ENCODE results near the gene LITAFD.

LITAFD gene

DNA sequence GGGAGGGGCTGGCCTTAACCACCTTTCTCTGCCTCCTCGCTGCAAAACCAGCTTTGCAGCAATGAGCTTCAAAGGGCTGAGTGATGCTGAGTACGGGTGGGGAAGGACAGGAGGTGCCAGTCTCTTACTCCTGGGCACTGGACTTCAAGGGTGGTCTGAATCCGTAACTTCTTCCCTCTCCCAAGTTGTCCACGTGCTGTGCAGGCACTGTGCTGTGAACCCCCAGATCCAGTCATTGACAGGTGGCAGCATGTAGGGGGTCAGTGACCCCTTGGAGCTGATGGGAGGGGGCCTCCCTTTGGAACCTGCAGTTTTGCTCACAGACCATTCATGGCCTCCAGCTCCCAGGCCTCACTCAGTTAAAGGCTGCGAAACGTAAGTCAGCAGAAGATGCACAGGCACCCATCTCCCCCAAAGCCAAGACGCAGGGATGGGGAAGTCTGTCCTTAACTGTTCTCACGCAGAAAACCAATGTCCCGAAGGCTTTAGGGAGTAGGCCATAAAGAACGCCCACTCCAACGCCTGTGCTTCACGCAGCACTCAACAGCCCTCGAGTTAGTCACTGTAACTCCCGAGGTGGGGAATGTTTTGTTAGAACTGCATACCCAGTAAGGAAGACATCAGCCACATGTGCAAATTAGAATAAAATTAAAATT is 7.9 kb downstream of the LITAFD start:
- in situ Hi-C loops (cut with MboI; ENCODE audit: low sequenced_read_pairs), result loop anchor here (10.0 kb wide), 1 partner anchor 325 kb away; no protein-coding TSS in a partner anchor

DNA sequence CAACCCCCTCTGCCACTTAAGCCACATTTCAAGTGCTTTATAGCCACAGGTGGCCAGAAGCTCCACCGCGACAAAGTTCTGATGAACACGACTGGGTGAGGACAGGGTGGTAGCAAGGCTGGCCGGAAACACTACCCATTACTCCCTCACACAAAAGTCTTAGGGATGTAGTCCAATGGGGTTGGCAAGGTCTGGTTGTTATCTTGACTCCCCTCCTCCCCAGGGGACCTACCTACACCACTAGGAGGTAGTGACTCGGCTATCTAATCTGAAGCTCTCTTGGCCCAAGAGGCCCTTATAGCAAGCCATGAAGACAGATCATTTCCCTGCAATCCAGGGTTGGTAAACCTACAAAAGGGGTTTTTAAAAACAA is 8.4 kb downstream of the LITAFD start:
- in situ Hi-C loops (cut with MboI; ENCODE audit: low sequenced_read_pairs), result no loop called here

DNA sequence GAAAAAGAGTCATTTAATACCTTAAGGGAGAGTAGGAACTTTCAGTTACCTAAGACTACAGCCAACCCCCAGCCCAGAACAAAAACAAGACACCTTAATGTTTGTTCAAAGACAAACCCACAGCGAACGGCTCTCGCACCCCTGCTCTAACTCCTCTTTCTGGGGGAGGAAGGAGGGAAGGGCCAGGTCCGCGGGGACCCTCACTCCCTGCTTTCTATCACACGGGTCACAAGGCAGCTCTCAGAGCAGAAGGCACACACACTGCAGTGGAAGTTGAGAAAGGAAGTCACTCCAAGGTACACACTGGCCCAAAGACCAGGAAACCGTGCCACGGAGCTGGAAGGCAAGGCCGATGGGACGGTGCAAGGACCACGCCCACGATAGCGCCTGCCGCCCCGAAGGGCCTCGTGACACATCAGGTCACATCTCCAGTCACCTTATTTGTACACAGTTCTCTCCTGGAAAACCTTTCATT is 10.0 kb downstream of the LITAFD start:
- in situ Hi-C loops (cut with MboI; ENCODE audit: low sequenced_read_pairs), result no loop called here

DNA sequence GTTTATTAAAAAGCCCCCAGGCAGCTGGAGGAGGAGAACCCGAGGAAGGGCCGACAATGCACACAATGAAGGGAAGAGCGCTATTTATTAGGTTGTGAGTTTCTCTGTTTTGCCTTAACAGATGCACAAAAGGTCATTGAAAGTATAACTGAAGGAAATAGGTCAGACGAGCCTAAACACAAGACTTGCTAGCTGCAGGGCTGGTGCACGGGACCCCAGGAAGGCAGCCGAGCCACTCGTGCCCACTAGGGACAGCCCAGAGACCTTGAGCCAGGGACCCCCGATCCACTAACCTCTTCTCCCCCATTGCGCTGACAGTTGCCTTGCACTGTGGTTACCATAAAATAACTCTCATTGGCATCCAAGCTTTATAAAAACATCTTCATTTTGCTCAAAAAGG is 11.3 kb downstream of the LITAFD start:
- in situ Hi-C loops (cut with MboI; ENCODE audit: low sequenced_read_pairs), result no loop called here

DNA sequence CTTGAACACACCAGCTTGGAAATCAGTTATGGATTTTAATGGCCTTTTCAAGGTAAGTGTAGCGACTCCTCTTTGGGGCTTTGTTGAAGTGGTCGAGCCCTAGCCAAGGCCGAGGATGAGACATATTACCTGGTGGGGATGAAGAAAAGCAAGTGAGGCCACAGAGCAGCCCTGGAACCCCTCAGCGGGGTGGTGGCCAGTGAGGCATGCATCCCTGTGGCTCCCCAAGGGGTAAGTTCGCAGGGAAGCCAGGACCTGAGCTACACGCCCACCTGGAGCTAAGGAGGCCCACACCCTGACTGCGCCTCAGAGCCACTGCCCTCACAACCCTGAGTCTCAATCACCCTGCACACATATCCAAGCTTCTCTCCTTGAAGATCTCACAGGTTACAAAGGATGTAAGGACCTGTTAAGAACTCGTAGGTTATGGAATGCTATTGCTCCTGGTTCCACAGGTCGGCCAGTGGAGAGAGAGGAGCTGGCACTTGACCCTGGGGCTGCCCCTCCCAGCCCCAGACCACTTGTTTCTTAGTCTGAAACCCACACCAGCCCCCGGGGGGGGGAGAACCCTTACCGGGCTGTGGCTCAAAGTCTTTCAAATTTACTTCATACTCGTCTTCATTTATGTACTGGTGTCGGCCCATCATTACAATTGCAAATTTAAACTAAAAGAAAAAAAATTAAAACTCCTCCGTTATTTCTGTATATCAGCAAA is 12.0 kb downstream of the LITAFD start:
- in situ Hi-C loops (cut with MboI; ENCODE audit: low sequenced_read_pairs), result no loop called here

DNA sequence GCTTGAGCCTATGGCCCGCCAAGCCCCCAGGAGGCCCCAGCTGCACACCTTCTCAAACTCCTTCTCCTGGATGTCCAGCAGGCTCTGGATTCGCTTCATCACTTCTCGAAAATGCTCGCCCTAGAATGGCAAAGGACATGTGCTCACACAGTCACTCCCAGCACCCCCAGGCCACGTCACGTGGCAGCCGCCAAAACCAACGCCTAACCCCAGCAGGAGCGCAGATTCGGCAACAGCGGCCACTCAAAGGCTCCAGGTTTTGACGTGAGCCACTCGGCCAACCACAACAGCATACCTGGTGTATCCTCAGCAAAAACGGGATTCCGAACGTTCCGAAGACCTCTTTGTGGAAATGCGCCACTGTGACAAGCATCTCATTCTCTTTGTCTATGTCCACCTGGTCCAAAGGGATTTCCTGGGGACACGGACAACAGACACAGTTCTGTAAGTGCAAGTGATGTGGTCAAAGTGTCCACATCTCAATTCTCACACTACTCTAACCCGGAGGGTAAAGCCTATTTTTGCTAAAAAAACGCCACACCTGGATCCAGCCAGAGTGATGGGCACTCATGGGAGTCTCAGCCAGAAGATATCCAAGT is 12.7 kb downstream of the LITAFD start:
- in situ Hi-C loops (cut with MboI; ENCODE audit: low sequenced_read_pairs), result no loop called here

DNA sequence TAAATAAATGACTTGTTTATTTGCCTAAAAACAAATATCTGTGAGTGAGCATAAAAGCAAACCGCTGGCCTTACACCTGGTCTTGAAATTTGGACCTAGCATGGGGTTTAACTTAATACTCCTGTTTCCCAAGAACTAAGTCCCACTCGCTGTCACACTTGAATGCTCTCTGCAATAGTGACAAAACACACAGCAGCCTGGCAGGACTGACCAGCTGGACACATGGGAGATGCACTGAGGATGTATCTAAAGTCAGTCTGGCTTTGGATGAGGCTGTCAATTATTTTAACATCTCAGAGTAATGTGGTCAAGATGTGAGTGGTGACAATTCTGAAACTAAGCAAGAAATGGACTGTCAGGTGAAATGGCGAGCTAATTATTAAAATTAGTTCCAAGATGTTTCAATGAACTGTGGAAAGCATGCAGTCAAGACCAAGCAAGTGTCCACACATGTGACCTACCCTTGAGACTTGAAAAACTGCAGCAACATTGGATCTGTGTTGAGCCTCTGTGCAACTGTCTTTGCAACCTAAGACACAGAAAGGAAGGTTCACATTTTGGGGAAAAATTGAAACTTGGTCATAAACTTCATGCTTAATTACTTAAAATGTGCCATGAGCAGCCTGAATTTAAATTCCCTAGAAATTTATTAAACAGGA is 16.6 kb downstream of the LITAFD start:
- in situ Hi-C loops (cut with MboI; ENCODE audit: low sequenced_read_pairs), result no loop called here

DNA sequence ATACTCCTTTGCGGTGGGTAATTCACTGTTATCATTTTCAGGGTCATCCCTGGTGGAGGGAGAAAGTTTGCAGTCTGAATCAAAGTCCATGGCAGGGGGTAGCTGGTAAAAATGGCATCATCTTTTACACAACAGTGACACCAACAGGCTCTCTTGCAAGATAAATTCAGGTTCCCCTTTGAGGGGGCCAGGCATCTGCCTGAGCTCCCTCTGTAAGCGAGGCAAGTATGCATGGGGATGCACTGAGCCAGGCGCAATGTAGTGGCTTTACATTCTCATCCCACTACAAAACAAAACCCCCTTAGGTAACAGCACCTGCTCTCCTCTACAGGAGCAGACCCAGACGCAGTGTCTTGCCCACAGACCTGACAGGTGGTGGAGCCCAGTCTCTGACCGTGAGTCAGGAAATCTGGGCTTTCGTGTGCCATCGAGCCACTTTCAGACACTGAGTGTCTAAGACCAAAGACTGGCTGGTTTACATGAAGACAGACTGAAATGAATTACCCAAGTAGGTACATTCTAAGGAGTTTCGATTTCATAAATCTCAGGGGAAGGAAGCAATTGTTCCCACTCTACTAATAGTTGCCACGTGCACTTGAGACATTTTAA is 17.7 kb downstream of the LITAFD start:
- in situ Hi-C loops (cut with MboI; ENCODE audit: low sequenced_read_pairs), result no loop called here

DNA sequence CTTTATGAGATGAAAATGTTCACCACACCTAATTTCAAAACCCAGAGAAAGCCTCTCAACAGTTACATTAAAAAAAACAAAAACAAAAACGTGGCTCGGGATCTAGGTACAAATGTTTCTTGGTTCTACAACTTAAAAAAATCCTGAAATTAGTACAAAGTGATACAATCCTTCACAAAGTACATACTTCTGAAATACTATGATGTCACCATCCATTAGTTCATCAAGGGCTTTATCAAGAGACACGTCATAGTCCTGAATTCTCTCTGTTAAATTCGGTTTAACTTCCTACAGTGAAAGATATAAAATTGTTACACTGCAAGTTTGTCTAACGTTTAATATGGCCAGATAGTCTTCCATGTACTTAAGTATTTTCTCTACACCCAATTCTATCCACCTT is 18.2 kb downstream of the LITAFD start:
- in situ Hi-C loops (cut with MboI; ENCODE audit: low sequenced_read_pairs), result no loop called here

DNA sequence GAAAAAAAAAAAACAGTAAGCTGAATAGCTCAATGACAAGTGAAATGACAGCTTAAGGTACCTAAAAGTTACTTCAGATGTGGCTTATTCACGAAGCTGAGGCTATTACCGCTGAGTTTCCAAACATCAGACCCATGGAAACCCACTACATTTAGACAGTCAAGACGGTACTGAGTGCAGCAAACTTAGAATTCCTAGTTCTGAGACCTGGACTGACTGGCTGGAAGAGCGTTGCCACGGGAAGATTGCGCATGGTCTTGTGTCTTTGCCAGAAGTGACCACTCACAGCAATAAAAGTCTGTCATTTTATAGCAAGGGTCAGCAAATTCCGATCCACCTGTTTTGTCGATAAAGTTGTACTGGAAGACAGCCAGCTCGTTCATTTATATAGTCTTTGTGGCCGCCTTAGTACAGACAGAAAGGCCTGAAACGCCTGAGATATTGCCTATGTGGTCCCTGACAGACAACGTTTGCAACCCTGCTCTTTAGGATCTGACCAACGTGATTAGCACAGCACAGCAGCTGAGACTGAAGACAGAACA is 19.2 kb downstream of the LITAFD start:
- in situ Hi-C loops (cut with MboI; ENCODE audit: low sequenced_read_pairs), result no loop called here

DNA sequence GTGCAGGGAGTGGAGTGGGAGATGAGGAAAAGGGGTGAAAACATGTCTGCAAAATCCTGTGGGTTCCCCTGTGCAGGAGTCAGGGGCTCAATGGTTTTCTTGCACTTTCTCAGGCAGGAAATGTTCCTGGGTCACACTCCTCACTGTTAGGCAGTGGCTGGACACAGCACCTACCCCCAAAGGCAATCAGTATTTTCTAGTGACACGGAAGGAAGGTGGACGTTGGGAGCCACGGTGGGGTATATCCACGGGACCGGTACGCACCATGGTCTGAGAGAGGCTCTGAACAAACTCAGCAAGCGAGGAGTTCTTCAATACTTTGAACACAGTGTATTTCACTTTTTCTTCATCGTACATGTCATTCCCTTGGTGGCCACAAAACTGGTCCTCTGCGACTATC is 20.9 kb downstream of the LITAFD start:
- in situ Hi-C loops (cut with MboI; ENCODE audit: low sequenced_read_pairs), result no loop called here

DNA sequence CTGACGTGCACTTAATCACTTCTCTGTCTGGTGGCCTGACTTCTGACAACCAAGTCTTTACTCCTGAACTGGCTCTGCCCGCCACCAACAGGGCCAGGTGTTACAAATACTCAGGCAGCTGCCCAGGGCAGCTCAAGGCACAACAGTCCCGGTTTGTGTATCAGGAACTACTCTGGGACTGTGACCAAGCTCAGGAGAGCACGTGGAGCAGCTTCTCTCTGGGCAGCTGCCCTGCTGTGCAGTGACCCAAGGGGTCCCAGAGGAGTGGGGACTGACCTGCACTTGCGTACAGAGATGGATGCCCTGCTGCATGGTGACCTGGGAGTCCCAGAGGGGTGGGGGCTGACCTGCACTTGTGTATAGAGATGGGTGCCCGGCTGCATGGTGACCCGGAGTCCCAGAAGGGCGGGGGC is 21.9 kb downstream of the LITAFD start:
- in situ Hi-C loops (cut with MboI; ENCODE audit: low sequenced_read_pairs), result no loop called here

DNA sequence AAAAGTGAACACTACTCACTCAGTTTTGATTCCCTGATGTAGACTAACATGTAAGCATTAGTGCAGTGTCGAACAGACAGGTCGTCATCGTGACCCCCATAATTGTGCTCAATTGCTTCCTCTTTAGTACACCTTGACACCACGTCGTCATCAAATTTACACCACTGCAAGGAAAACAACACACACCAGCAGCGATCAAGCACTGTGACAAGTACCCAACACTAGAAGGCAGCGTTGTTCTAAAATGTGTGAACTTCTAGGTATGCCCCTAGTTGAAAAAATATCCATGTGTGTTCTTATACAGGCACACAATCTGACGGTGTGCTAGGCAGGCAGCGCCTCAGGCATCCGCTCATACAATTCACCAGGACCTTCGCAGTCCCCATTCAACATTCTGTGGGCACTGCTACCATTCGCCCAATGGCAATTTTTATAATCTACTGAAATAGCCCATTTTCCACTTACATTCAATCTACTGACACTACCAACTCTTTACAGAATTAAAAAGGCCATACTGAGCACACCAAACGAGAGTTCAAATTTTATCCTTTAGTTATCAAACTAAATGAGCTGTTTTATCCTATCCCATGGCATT is 23.1 kb downstream of the LITAFD start:
- in situ Hi-C loops (cut with MboI; ENCODE audit: low sequenced_read_pairs), result no loop called here

DNA sequence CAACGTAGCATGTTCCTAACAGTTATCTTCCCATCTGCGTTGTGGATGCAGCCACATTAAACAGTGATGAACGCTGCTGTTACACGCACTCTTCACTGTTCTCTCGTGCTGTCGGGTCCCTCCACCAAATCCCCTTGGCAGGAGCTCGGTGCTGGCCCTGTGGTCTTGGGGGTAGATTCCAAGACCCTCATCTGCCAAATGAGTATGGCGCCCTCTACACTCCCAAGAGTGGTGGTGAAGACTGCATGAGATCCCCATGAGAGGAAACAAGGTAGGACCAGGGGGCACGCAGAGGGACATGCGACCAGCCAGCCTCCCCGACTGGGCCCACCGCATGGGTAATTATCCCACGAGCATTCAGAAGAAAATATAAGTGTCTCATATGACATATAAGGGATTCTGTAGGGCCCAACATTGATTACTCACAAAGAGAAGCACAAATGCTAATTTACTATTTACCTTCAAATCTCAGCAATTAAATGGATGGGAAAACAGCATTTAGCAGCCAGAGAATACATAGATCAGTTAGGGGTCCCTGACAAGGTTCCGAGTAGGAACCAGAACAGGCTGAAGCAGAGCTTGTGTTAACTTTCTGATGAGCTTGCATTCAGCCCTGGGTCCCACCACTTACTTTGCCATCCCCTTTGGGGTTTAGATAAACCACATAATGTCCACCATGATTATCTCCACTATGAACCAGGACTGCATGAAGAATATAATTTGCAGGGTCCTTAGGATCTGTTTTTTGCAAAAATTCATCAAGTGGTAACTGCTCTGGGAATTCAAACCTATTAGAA is 23.8 kb downstream of the LITAFD start:
- in situ Hi-C loops (cut with MboI; ENCODE audit: low sequenced_read_pairs), result no loop called here

DNA sequence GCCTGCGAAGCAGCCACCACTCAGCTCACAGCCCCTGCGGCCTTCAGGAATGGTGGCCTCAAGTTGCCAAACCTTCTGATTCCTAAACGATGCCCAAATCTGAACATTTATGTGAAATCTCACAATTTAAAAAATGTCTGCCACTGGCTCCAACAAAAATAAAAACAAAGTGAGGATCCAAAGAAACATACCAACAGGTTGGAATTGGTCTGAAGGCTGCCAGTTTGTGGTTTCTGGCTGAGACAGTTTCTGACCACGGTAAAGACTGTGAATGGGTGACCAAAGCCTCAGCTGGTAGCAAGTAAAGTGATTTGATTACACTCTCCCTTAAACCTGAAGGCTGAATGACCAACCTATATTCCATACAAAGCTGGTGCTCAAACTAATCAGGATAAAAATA is 24.9 kb downstream of the LITAFD start:
- in situ Hi-C loops (cut with MboI; ENCODE audit: low sequenced_read_pairs), result no loop called here

DNA sequence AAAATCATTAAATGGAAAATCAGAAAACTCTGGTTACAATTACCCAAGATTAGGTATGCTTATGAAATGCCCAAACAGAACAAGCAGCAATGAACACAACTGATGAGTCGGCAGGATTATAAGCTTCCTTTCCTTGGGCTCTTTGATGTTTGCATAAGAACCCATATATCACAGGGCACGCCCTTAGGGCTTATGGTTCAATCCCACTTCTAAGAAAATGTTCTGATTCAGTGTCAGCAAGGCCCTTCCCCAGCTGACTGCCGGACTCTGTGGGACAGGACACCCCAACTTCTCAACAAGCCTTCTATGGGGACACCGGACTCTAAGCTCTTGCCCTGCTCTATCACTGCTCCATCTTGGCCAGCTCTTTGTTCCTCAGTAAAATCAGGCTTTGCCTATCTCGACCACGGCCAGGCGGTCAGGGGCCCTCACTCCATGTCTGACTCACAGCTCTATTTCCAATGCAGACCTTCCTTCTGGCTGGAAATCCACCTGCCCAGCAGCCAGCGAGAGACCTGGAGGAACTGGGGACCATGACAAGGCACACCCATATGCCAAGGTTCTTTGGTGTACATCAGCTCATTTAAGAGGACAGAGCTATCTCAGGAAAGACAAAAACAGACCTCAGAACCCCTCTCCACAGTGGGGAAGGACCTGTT is 26.8 kb downstream of the LITAFD start:
- in situ Hi-C loops (cut with MboI; ENCODE audit: low sequenced_read_pairs), result no loop called here

DNA sequence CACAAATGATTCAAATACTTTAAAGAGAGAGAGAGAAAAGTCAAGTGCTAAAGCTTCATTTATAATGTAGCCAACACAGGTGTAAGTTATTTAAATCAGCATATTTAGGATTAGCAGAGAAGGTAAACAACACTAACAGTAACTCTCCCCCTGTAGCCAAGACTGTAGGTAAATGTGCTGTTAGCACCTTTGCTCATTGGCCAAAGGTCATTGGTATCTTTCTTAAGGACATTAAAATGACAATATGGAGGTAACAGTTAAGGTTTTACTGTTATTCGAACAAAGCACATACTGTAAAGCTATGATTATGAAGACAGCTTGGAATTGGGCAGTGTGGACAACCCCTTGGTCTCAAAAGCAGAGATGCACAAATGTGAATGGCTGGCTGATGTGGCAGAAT is 28.7 kb downstream of the LITAFD start:
- in situ Hi-C loops (cut with MboI; ENCODE audit: low sequenced_read_pairs), result no loop called here

DNA sequence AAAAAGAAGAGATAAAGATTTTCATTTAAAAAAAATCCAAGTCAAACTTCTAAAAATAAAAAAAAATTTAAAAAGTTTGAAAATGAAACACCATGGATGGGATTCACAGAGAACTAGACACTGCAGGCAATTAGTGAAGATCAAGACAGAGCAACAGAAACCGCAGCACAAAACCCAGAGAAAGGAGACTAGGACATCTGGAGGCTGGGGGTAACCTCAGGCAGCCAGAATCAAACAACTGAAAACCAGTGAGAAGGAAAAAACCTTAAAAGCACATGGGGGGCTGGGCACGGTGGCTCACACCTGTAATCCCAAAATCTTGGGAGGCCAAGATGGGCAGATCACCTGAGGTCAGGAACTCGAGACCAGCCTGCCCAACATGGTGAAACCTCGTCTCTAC is 30.6 kb downstream of the LITAFD start:
- in situ Hi-C loops (cut with MboI; ENCODE audit: low sequenced_read_pairs), result no loop called here

DNA sequence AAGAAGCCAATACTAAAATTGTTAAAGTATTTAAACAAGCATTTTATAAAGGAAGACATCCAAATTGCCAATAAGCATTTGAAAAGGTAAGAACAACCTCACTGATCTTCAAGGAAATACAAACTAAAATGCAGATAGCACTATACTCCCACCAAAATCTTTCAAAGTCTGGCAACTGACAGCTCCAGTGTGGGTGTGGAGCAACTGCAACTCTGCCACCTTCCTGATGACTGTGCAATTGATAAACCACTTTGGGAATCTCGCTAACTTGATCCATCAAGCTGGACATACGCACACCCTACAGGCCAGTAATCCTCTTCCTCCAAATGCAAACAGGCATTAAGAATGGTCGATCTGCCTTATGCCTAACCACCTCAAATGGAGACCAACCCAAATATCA is 31.9 kb downstream of the LITAFD start:
- in situ Hi-C loops (cut with MboI; ENCODE audit: low sequenced_read_pairs), result no loop called here

All from HL-60/S4 treated with retinoic acid at 250 ng/mL for 4 days and 3 days (cell line).